HepG2 (cell line): ENCODE results near the gene MIDN. TPM values are rescaled to one million over a fixed set of nuclear protein-coding genes. Genes with fewer than 3 reads are reported as not detected.

ENCODE experiments used
- AKAP8 ChIP-seq: sonication (generic); formaldehyde crosslinking; IDR thresholded peaks from 2 replicates; pipeline ENCODE4 v1.5.1; 2020; ENCODE audit warnings: mild to moderate bottlenecking, missing genetic modification reagents
- E2F2 ChIP-seq: sonication (generic); formaldehyde crosslinking; IDR thresholded peaks from 2 replicates; pipeline ENCODE4 v1.4.0; 2020; ENCODE audit warnings: missing genetic modification reagents, borderline replicate concordance
- HIC2 ChIP-seq: sonication (generic); formaldehyde crosslinking; IDR thresholded peaks from 2 replicates; pipeline ENCODE4 v1.9.0; 2022; ENCODE audit warnings: low read depth, missing genetic modification reagents
- MEF2D ChIP-seq: sonication (generic); formaldehyde crosslinking; IDR thresholded peaks from 2 replicates; pipeline ENCODE4 v1.5.1; 2020; ENCODE audit warnings: mild to moderate bottlenecking, missing genetic modification reagents
- TSC22D2 ChIP-seq: sonication (generic); formaldehyde crosslinking; IDR thresholded peaks from 2 replicates; pipeline ENCODE4 v1.5.1; 2020; ENCODE audit warnings: missing genetic modification reagents, mild to moderate bottlenecking, borderline replicate concordance
- ZBTB10 ChIP-seq: sonication (generic); formaldehyde crosslinking; IDR thresholded peaks from 2 replicates; pipeline ENCODE4 v1.4.0; 2020; ENCODE audit warnings: missing genetic modification reagents, borderline replicate concordance
- ZNF143 ChIP-seq: sonication (generic); formaldehyde crosslinking; IDR thresholded peaks from 2 replicates; pipeline ENCODE4 v1.4.0; 2020; ENCODE audit warnings: missing genetic modification reagents
- polyA plus RNA-seq, 8 experiments: library from polyadenylated mRNA; depleted of rRNA in 3 of 8; stranded (reverse) in 7 of 8; unstranded in 1 of 8; fragments of >200 nt; fragmentation: Illumina TruSeq in 4 of 8; extraction: Trizol in 4 of 8; gene quantifications; 2 replicates each; pipeline versions ENCODE4 v1.2.1 to v1.2.3, GENCODE V29; 2011 to 2016; ENCODE audit warnings: low read depth in 4 of 8, missing spikeins in 1 of 8, mixed read lengths in 1 of 8; ENCODE audit not compliant: insufficient read depth in 1 of 8
- total RNA-seq, 5 experiments: library from RNA; depleted of rRNA; stranded (reverse); fragments of >200 nt; fragmentation: Illumina TruSeq; extraction: Trizol; gene quantifications; 2 replicates each; pipeline ENCODE4 v1.2.3, GENCODE V29; 2016; ENCODE audit warnings: low read depth in 1 of 5

Gene MIDN
- total and polyA plus RNA-seq, 2 of the 13 experiments (the other 11 are each of a cell fraction or from before 2014, with no cell fraction given): 8.4 to 18.0 TPM

- TF ChIP-seq HIC2 (CRISPR knock-in tag) (0 out of 2 replicates have a peak, but pooled peaks have one; percentile 1), MEF2D (CRISPR knock-in tag) (no peak), ZBTB10 (CRISPR knock-in tag) (no peak), TSC22D2 (CRISPR knock-in tag) (no peak), E2F2 (CRISPR knock-in tag) (no peak), ZNF143 (CRISPR knock-in tag) (no peak), AKAP8 (CRISPR knock-in tag) (no peak)
- TF ChIP-seq, all 625 proteins: peak for 67
Observed at GRCh38 chr19:1238369-1239303, 9.7 kb upstream of the MIDN start (continued).
